ENCODE measurements around the gene RAPGEF2.

DNA sequence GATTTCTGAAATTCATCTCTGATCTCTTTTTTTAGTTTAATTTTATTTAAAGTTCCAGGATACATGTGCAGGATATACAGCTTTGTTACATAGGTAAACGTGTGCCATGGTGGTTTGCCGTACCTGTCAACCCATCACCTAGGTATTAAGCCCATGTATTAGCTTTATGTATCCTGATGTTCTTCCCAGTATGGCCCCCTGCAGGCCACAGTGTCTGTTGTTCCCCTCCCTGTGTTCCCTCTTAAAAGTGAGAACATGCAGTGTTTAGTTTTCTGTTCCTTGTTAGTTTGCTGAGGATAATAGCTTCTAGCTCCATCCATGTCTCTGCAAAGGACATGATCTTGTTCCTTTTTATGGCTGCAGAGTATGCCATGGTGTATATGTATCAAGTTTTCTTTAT is 153.2 kb downstream of the RAPGEF2 start:
- TF ChIP-seq, protein P1, sequence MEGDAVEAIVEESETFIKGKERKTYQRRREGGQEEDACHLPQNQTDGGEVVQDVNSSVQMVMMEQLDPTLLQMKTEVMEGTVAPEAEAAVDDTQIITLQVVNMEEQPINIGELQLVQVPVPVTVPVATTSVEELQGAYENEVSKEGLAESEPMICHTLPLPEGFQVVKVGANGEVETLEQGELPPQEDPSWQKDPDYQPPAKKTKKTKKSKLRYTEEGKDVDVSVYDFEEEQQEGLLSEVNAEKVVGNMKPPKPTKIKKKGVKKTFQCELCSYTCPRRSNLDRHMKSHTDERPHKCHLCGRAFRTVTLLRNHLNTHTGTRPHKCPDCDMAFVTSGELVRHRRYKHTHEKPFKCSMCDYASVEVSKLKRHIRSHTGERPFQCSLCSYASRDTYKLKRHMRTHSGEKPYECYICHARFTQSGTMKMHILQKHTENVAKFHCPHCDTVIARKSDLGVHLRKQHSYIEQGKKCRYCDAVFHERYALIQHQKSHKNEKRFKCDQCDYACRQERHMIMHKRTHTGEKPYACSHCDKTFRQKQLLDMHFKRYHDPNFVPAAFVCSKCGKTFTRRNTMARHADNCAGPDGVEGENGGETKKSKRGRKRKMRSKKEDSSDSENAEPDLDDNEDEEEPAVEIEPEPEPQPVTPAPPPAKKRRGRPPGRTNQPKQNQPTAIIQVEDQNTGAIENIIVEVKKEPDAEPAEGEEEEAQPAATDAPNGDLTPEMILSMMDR (IDR thresholded peaks at IDR 0.05) = no peak
- TF ChIP-seq POLR2A (IDR thresholded peaks at IDR 0.05) = no peak
- TF ChIP-seq POLR2AphosphoS5 (IDR thresholded peaks at IDR 0.05) = no peak

All from breast epithelium (tissue), 3 donors.